Renal cortical epithelial cell (primary cell): Measurements from ENCODE around the gene MYPOP. TPM values are rescaled to one million over a fixed set of nuclear protein-coding genes. Genes with fewer than 3 reads are reported as not detected.

Experiments used
- DNase-seq: peaks from one replicate; pipeline ENCODE4 v3.0.0-alpha.2; 2011; ENCODE audit warnings: low read depth
- total RNA-seq: library from RNA; depleted of rRNA; stranded (reverse); fragments of >200 nt; gene quantifications from 2 replicates; pipeline ENCODE4 v1.2.3, GENCODE V29; 2014

The MYPOP gene
- 0.69 and 2.5 TPM in 2 replicates for total RNA-seq

DNA sequence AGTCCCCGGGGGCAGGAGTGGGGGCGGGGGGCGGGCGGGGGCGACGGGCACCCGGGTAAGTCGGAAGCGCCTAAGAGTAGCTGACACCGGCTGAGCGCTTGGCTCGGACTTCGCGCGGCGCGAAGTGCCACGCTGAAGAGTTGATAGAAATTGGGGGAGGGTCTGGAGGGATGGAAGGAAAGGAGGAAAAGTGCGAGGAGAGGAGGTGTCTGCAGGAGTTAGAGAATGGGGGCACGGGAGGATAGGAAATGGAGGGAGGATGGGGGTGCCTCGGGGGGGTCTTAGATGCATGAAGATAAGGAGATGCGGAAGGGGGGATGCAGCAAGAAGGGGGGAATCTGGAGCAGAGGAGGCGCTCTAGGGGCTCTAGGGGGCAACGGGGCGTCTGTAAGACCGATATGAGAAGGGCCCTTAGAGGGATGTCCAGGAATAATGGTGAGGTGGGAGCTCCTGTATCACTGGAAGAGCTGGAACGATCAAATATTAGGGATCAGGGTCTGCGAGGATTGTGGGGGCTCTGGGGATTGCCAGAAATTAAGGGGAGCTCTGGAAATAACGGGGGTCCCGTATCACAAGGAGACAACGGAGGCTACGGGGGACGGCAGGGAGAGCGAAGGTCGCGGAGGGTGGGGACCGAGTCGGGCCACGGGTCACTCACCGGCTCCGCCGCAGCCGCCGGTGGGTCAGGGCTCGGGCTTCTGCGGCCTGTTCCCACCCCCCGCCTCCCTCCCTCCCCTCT, at the start of gene MYPOP:
MYPOP (minus strand) TSS at position 702 of the 739 bp plus-strand sequence. CDS start 840 bp downstream, outside the sequence.
- DNase-seq: no peak

- peak; percentile 69 for DNase-seq
These were observed 45.5 kb upstream of the MYPOP start for GRCh38 chr19:45947926-45948325.

DNA sequence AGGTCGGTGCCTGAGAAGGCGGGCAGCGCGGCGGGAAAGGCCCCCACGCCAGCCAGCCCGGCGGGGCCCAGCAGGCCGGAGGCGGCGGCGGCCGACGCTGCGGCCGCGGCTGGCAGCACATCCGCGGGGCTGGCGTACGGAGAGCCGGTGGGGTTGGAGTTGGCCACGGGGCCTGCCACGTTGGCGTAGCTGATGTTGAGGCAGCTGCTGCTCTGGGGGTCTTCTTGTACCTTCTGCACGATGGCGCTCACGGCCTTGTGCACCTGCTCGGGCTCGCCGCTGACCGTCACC, 38.0 kb upstream of the MYPOP start:
- no peak for DNase-seq

DNA sequence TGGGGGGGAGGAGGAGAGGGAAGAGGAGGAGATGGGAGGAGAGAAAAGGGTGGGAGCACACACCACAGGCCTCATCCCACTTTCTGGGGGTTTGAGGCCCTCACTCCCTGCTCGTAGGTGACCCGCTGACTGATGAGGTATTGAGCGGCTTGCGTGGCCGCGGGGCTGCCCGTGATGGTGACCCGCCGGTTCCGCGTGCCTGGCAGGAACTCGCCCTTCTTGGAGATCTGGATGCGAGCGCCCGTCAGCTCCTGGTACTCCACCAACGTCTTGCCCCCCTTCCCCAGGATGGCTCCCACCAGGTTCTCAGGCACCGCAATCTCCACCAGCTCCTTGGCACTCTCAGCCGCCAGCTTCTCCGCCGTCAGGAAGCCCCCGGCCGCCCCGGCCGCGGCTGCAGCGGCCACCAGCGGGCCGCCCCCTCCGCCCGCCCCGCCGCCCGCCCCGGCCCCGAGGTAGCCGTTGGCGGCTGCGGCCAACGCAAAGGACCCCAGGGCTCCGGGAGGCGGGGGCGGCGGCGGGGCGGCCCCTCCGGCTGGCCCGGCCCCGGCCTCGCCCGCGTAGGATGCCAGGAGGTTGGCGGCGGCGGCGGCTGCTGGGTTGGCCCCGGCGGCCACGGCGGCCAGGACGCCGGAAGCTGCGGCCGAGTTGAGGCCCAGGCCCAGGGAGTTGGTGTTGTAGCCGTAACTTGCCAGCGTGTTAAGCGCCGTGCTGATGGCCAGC, 37.5 kb upstream of the MYPOP start:
- no peak for DNase-seq

GRCh38 chr19:45938733-45939319, 36.4 kb upstream of the MYPOP start:
- no peak for DNase-seq

GRCh38 chr19:45935267-45935666, 32.9 kb upstream of the MYPOP start:
- DNase-seq: no peak

- no peak for DNase-seq
These were observed 32.3 kb upstream of the MYPOP start for GRCh38 chr19:45934551-45935230.

DNA sequence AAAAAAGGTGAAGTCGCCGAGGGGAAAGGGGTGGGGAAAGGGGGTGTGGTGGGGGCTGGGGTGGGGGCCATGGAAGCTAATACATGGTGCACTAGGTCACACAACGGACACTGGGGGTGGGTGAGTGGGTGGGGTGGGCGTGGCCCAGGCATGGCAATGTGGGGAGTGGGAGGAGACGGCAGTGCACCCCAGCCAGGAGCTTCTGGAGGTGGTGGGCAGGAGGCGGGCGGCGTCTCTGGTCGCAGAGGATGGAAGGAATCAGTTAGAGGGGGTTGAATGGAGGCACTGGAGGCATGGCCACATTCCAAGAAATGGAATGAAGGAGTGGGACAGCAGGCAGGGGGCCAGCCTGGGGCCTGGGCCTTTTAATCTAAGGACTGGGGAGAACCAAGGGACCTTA, 31.3 kb upstream of the MYPOP start:
- no peak for DNase-seq

GRCh38 chr19:45931055-45931454, 28.6 kb upstream of the MYPOP start:
- DNase-seq: no peak

DNA sequence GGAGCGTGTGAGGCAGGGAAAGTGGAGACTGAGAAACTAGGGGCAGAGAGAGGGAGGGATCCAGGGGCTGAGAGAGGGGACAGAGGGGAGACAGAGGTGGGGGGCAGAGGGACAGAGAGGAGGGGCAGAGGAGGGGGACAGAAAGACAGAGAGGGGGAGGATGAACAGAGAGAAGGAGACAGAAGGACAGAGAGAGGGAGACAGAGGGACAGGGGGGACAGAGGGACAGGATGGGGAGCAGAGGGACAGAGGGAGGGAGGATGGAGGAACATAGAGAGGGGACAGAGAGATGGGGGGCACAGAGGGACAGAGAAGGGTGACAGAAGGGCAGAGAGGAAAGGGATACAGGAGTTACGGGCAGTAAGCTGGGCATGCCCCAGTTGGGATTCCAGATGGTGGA, 26.8 kb upstream of the MYPOP start:
- no peak for DNase-seq

DNA sequence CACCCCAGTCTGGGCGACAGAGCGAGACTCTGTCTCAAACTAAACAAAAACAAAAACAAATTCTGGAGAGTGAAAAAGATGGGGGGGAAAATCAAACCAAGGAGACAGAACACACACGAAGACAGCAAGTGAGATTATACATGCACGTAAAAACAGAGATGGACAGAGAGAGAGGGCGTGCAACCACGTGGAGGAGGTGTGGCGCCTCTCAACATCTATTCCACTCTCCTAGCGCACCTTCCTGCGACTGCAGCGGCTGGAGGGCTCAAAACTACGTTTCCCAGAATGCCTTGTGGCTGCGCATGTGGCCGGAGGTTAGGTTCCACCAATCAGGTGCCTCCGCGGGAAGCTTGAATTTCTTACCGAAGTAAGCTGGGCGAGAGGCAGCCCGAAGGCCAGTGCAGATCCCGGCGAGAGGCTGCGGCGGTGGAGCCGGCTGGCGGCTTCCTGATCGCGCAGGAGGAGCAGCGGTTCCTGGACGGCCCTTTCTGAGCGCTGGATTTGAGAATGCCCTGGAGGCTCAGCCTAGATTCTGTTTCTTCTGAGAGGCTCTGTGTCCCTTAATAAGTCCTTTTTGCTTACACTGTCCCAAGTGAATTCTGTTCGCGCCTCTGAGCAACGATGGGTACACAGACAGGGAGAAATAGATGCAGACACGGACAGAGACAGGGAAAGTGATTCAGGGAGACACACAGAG, 25.3 kb upstream of the MYPOP start:
- DNase-seq: peak; percentile 86

- no peak for DNase-seq
These were observed 22.6 kb upstream of the MYPOP start for GRCh38 chr19:45924891-45925447.

GRCh38 chr19:45922281-45922680, 19.9 kb upstream of the MYPOP start:
- DNase-seq: no peak

DNA sequence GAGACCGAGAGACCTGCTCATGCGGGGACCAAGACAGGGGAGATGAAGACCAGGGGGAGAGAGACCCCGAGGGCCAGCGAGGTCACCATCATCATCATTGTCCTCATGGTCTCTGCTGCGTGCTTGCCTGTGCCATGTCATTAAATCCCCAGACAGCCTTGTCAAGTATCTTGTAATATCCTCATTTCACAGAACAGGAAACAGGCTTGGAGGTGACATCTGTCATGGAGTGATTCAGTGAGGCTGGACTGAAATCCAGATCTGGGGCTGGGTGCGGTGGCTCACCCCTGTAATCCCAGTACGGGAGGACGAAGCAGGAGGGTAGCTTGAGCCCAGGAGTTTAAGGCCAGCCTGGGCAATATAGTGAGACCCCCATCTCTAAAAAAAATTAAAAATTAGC, 18.0 kb upstream of the MYPOP start:
- DNase-seq: no peak

- DNase-seq: no peak
These were observed 17.3 kb upstream of the MYPOP start for GRCh38 chr19:45919678-45920077.

GRCh38 chr19:45918721-45919120, 16.3 kb upstream of the MYPOP start:
- DNase-seq: no peak

GRCh38 chr19:45917421-45918091, 15.1 kb upstream of the MYPOP start:
- DNase-seq: no peak

GRCh38 chr19:45913874-45914830, 11.7 kb upstream of the MYPOP start, which contains the start of gene NANOS2:
TSS of gene NANOS2 (minus strand) at chr19:45914778. CDS start at chr19:45914693, 85 bp downstream.
- no peak for DNase-seq

DNA sequence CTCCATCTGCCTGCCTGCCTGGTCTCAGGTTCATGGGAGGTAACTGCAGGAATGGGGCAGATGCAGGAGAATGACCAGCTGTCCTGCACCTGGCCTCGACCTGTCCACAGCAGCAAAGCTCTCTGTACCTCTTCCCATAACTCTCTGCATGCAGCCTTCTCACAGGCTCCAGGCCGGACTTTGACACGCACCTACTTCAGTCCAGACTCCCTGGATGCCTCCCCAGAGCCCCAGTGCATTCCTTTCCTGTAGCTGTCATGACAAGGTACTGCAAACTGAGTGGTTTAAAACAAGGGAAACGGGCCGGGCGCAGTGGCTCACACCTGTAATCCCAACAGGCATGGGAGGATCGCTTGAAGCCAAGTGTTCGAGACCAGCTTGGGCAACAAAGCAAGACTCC, 8.9 kb upstream of the MYPOP start:
- DNase-seq: no peak

GRCh38 chr19:45908956-45909355, 6.5 kb upstream of the MYPOP start:
- no peak for DNase-seq
